Psoas muscle (tissue), 8 donors: Measurements from ENCODE around the gene RAPGEF4. TPM values are rescaled to one million over a fixed set of nuclear protein-coding genes. Genes with fewer than 3 reads are reported as not detected.

Experiments used
- ATAC-seq, 4 donors: fragments of 200-7000 bp; cut with Tn5 transposase; one replicate each; pipeline ENCODE4 v1.9.1; 2020; ENCODE audit warnings: moderate library complexity in 3 of 4, mild to moderate bottlenecking in 2 of 4
- DNase-seq, 2 donors: peaks; one replicate each; pipeline ENCODE4 v3.0.0-alpha.2; 2020
- H3K27ac ChIP-seq: fragments of 200-600 bp; one replicate; pipeline ENCODE4 v1.8.0; 2022
- H3K27me3 ChIP-seq, 3 donors: fragments of 200-600 bp in 1 of 3; one replicate each; pipeline versions ENCODE4 v1.6.1 to v1.8.0; 2013 to 2022; ENCODE audit warnings: low read length in 2 of 3, mild to moderate bottlenecking in 2 of 3, moderate library complexity in 1 of 3; ENCODE audit not compliant: insufficient read depth in 3 of 3
- H3K36me3 ChIP-seq, 2 donors: fragments of 200-600 bp in 1 of 2; one replicate each; pipeline versions ENCODE4 v1.6.1 to v1.8.0; 2013 to 2022; ENCODE audit warnings: low read depth in 1 of 2, mild to moderate bottlenecking in 1 of 2, moderate library complexity in 1 of 2; ENCODE audit not compliant: insufficient read depth in 1 of 2
- H3K4me1 ChIP-seq: fragments of 200-600 bp; one replicate; pipeline ENCODE4 v1.8.0; 2022
- H3K4me3 ChIP-seq: fragments of 200-600 bp; one replicate; pipeline ENCODE4 v1.8.0; 2022; ENCODE audit warnings: mild to moderate bottlenecking
- H3K9me3 ChIP-seq: fragments of 200-600 bp; one replicate; pipeline ENCODE4 v1.8.0; 2022
- WGBS, 3 donors: extraction: QIAGEN DNeasy Blood & Tissue Kit; methylation state at CpG; one replicate each; pipeline versions ENCODE4 v1.1.6 to v1.1.7; 2013; 5-methylcytosine and 5-hydroxymethylcytosine counted together
- intact Hi-C, 2 donors: fragments of 100-400 bp; cut with DNase I; formaldehyde crosslinking; loops; one replicate each; pipeline versions ENCODE4 v1.11.0 to v1.14.2; 2022
- polyA plus RNA-seq, 3 donors: library from polyadenylated mRNA; stranded (reverse); fragments of 200-250 nt; gene quantifications; one replicate each; pipeline ENCODE4 v1.2.3, GENCODE V29; 2013
- total RNA-seq, 4 donors: library from RNA; stranded (reverse); fragmentation: NEBNext Ultra II Directional in 2 of 4; extraction: Animal tissue kit (Norgen Biotek cat#: 25700) in 2 of 4; gene quantifications; one replicate each; pipeline versions ENCODE4 v1.2.1 to v1.2.4, GENCODE V29; 2021 to 2023
- TF ChIP-seq, protein P1 (sequence below): fragments of 200-600 bp; IDR thresholded peaks from one replicate; pipeline ENCODE4 v1.8.0; 2022; ENCODE audit warnings: antibody characterized with exemption
- donor health status: healthy with polysubstance abuse.
- donor health status: DM: no; HTN: no; CAD: no; lungs with moderate emphysema.
- donor health status: Bipolar disorder and iron deficiency.
- donor health status: healthy.
- donor health status: DM: yes; HTN: yes; CAD: no.
- donor health status: DM: no; HTN: no; CAD: no.
- donor health status: DM: no; HTN: no; CAD: no.
- donor health status: DM: yes; HTN: yes; CAD: no.

RAPGEF4 gene
- total and polyA plus RNA-seq, 7 donors: 0.61 to 2.0 (median 0.92) TPM

DNA sequence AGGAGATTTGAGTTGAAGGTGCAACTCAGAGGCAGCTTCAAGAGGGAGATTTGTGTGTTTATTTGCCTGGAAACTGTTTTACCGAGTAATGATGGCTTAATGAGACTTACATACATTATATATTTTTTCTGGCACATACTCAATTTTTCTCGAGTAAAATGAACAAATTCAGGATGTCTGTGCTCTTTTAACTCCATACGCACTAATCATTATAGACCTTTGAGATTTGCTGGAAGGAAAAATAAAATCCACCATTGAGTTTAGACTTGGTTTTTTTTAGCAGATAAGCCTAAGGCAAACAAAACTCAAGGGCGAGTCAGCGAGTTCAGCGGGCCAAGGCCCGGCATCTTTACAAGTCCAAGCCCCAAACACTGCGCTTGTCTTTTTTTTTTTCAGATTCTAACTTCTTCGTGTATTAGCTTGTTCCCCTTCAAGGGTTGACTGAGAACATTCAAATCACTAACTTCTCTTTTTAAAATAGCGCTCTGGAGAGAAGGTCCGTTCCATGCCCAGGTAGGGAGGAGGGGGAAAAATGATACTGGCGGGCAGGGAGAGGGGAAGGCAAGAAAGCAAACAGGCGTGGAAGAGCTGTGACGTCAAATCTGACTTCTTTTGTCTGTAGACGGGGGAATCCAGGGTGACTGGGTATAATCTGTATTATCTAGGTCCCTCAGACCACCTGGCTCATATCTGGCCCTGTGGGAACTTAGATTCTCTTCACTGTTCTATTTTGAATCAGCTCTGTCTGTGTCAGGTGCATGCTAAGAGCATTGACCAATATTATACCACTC, 267.3 kb downstream of the RAPGEF4 start:
- ATAC-seq (peak in 1 of 4 donors; percentile 59), DNase-seq (no peak)
- Histone ChIP-seq H3K9me3 (no peaks in the 10 kb centered on the region), H3K4me1 (peaks cover 56% of the 10 kb centered on the region), H3K27me3 (no peaks in the 10 kb centered on the region), H3K4me3 (peak overlapping the region; percentile 31), H3K27ac (peak overlapping the region; percentile 94), H3K36me3 (peaks cover 0 to 3% of the 10 kb centered on the region in 2 donors)
- intact Hi-C loops: no loop called here
- TF ChIP-seq, protein P1, sequence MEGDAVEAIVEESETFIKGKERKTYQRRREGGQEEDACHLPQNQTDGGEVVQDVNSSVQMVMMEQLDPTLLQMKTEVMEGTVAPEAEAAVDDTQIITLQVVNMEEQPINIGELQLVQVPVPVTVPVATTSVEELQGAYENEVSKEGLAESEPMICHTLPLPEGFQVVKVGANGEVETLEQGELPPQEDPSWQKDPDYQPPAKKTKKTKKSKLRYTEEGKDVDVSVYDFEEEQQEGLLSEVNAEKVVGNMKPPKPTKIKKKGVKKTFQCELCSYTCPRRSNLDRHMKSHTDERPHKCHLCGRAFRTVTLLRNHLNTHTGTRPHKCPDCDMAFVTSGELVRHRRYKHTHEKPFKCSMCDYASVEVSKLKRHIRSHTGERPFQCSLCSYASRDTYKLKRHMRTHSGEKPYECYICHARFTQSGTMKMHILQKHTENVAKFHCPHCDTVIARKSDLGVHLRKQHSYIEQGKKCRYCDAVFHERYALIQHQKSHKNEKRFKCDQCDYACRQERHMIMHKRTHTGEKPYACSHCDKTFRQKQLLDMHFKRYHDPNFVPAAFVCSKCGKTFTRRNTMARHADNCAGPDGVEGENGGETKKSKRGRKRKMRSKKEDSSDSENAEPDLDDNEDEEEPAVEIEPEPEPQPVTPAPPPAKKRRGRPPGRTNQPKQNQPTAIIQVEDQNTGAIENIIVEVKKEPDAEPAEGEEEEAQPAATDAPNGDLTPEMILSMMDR: no peak
- 59 to 73% (median 66%) methylated on average over 15 of the region's 15 CpGs for WGBS, 3 donors

DNA sequence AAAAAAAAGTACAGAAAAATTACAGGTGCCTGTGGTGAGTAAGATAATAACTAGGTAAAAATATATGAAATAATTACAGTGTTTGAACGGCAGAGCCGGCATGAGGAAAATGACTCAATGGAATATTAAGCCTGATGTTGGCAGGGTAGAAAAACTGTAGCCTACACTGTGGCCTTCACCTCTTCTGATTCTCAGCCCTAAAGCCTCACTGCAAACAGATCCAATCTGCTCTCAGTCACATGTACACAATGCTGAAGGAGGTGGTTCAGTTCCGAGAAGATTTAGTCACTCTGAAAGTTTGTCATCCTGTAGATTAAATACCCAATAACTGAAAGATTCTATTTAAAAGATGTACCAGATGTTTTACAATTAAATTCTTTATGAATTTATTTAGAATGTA, 273.1 kb downstream of the RAPGEF4 start:
- Histone ChIP-seq H3K9me3 (no peaks in the 10 kb centered on the region), H3K27me3 (no peaks in the 10 kb centered on the region), H3K4me3 (no peak overlapping the region), H3K4me1 (peaks cover 8% of the 10 kb centered on the region), H3K27ac (no peak overlapping the region), H3K36me3 (no peaks in the 10 kb centered on the region)
- 68 to 90% (median 85%) methylated on average over 3 of the region's 3 CpGs for WGBS, 3 donors
- DNase-seq (no peak), ATAC-seq (peak in 1 of 4 donors; percentile 33)
- intact Hi-C loops: no loop called here
- TF ChIP-seq, protein P1: no peak

DNA sequence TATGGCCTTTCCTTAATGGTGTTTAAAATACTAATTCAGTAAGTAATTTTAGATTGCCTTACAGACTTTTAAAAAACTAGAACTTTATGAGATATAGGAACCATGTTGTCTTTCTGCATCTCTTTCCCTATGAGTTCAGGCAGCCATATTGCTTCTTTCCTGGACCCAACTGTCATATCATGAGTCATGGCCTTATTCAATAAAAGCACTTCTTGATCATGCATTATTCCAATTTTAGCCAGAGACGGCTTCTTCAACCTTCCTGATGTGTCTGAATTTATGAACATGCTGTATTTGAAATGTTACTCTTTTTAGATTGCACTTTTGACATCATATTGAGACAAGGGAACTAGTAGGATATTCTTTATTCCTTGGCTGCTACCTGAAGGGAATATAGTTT, 274.6 kb downstream of the RAPGEF4 start:
- Histone ChIP-seq H3K36me3 (no peaks in the 10 kb centered on the region), H3K4me3 (no peak overlapping the region), H3K9me3 (no peaks in the 10 kb centered on the region), H3K4me1 (no peaks in the 10 kb centered on the region), H3K27me3 (no peaks in the 10 kb centered on the region), H3K27ac (no peak overlapping the region)
- ATAC-seq: no peak
- TF ChIP-seq, protein P1: no peak
- DNase-seq: no peak
- intact Hi-C loops: no loop called here
- 67 to 84% (median 70%) methylated on average over 1 of the region's 1 CpG for WGBS, 3 donors

DNA sequence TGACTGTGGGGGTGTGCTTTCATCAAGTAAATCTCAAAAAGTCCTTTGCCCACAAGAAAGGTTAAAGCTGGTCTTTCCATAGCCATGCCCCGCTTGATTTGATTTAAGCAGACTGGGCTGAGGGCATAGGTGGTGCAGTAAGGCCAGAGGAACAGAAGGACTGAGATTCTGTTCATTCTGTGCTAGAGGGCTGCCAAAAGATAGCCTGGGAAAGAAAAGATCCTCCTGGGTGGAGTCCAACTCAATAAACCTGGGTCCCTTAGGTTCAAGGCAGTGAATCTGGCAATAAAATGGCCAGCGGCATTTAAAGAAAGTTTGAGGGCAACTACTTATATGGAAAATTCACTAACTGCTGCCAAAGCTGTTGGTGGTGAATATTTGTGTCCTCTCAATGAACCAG, 280.8 kb downstream of the RAPGEF4 start:
- no peaks in the 10 kb centered on the region for H3K27me3 ChIP-seq
- no peak for ATAC-seq

More for the DNA sequence above, 280.8 kb downstream of the RAPGEF4 start:
- 90 to 94% (median 92%) methylated on average over 2 of the region's 2 CpGs for WGBS, 3 donors
- H3K4me1 ChIP-seq: no peaks in the 10 kb centered on the region
- H3K4me3 ChIP-seq: no peak overlapping the region
- no peaks in the 10 kb centered on the region for H3K9me3 ChIP-seq
- DNase-seq: no peak
- intact Hi-C loops: loop anchor here in 1 of 2 donors (5.0 kb wide), 1 partner anchor 34 kb away; no protein-coding TSS in a partner anchor
- no peak overlapping the region for H3K27ac ChIP-seq
- no peaks in the 10 kb centered on the region for H3K36me3 ChIP-seq
- TF ChIP-seq, protein P1: no peak
